Hair follicular keratinocyte (primary cell): ENCODE data around the gene DPH2. TPM values are rescaled to one million over a fixed set of nuclear protein-coding genes. Genes with fewer than 3 reads are reported as not detected.

Experiments used
- total RNA-seq: library from RNA; depleted of rRNA; stranded (reverse); fragments of >200 nt; gene quantifications from 2 replicates; pipeline ENCODE4 v1.2.3, GENCODE V29; 2015

DPH2 gene, protein sequence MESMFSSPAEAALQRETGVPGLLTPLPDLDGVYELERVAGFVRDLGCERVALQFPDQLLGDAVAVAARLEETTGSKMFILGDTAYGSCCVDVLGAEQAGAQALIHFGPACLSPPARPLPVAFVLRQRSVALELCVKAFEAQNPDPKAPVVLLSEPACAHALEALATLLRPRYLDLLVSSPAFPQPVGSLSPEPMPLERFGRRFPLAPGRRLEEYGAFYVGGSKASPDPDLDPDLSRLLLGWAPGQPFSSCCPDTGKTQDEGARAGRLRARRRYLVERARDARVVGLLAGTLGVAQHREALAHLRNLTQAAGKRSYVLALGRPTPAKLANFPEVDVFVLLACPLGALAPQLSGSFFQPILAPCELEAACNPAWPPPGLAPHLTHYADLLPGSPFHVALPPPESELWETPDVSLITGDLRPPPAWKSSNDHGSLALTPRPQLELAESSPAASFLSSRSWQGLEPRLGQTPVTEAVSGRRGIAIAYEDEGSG
- total RNA-seq, result 15.0 and 32.5 TPM in 2 replicates

DNA sequence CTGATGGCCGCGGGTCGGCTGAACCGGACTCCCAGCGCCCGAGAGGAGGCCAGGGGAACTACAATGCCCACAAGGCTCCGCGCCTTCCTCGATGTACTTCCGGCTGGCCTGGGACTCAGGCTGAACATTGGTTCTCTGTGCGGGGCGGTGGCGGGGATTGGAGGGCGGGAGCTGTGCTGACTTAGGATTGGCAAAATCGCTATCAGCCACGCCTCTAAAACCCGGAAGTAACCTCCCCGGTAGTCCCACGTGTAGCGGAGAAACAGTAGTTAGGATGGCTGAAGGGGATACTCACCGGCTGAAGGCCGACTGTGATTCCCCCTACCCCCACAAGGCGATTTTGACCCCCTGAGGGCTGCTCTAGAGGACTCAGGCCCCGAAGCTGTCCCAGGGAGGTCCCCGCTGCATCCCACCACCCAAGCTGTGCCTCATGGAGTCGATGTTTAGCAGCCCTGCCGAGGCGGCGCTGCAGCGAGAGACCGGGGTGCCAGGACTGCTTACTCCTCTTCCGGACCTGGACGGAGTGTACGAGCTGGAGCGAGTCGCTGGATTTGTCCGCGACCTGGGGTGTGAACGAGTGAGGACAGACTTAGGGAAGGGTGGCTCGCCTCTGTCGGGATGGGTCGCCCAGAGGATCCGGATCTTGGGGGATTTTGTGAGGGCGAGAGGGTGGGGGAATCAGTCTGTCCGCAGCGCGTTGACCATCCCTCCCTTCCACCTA, at the start of gene DPH2:
DPH2 (plus strand) TSS at position 265 of the 721 bp plus-strand sequence; CDS start at position 431, 166 bp downstream.

DNA sequence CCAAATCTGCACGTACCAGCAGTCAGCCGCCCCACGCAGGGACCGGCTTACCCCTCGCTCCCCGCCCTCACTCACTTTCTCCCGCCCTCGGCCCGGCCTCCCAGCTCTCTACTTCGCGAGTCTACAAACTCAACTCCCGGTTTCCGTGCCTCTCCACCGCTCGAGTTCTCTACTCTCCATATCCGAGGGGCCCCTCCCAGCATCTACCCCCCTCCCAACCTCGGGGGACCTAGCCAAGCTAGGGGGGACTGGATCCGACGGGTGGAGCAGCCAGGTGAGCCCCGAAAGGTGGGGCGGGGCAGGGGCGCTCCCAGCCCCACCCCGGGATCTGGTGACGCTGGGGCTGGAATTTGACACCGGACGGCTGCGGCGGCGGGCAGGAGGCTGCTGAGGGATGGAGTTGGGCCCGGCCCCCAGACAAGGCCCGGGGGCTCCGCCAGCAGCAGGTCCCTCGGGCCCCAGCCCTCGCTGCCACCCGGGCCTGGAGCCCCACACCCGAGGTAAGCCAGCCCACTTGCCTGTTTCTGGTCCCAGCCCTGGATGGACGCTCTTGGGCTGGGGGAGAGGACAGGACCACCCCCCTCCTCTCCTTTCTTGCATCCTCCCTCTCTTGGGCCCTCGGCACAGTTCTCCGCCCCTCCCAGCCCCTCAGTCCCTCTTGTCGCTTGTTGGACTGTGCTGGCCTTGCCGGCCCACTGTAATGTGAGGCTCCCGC, 36.3 kb upstream of the DPH2 start, which contains the start of gene ARTN:
ARTN (plus strand) TSS at position 416 of the 715 bp plus-strand sequence. CDS start 1,856 bp downstream, outside the sequence.

DNA sequence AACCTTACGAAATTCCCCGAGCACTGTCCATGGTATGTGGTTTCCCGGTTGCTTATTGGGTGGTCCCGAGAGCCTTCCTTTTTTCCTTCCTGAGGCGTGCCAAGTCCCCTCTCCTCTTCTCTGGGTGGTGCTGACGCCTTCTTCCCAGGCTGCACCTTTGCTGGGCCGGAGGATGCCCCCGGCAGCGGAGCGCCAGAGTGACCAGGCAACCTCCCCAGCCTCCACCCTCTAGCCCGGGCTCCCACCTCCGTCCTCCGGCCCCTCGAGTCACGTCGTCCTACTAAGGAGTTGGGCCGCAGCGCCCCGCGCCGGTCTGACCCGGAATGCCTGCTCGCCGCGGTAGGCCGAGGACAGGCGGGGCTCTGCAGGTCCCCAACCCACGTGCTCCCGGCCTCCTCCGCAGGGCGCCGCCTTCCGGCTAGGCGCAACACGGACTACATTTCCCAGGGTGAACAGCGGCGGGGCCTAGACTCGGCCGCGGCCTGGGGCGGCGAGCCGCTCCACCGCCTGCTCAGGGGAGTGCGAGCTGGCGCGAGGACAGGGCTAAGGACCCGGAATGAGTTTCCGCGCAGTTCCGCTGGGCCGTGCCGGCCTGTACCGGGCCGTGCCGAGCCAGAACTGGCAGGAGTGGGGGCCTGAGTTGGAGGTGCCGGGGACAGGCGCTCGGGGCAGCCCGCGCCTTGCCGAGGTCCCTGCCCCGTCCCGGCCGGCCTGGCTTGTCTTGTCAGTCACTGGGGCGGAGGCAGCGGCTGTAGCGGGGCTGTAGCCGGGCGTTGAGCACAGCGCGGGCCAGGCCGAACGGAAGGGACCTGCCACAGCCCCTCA, 23.4 kb upstream of the DPH2 start, which contains the start of gene IPO13:
IPO13 (plus strand) TSS at position 715 of the 825 bp plus-strand sequence. CDS start 651 bp downstream, outside the sequence.

GRCh38 chr1:43974443-43975248, 4.8 kb downstream of the DPH2 start, which contains the start of gene ATP6V0B:
TSS of gene ATP6V0B (plus strand) at chr1:43974960. CDS start at chr1:43975041, 81 bp downstream.

DNA sequence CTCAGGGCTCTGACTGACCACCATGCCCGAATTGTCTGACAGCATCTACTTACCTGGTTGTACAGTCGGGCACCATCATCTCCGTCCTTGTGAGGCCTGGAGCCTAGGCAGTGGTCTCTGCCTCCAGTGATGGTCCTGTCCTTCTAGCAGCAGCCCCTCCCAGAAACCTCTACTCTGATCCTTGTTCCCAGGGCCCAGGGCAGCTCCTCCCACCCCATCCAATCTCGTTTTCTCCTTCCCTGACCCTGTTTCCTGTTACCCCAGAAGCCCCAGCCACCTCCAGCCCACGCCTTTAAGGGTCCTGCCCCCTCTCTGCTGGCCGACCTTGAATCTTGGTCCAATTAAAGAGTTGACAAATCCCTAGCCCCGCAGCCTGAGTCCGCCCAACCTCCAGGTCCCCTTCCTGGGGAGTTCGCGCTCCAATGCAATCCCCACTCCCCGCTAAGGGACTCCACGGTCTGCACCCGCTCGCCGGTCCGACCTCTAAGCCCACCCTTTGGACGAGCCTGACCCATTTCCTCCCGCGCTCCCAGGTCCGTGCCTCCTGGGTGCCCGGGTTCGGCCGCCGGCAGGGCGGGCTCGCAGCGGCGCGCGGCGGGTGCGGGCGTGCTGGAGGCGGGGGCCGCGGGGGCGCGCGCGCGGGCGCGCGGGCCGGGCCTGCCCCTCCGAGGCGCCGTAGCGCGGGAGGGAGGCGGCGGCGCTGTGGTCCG, 8.9 kb downstream of the DPH2 start, which contains the start of gene B4GALT2:
B4GALT2 (plus strand) TSS at position 660 of the 710 bp plus-strand sequence. CDS start 1,951 bp downstream, outside the sequence.

DNA sequence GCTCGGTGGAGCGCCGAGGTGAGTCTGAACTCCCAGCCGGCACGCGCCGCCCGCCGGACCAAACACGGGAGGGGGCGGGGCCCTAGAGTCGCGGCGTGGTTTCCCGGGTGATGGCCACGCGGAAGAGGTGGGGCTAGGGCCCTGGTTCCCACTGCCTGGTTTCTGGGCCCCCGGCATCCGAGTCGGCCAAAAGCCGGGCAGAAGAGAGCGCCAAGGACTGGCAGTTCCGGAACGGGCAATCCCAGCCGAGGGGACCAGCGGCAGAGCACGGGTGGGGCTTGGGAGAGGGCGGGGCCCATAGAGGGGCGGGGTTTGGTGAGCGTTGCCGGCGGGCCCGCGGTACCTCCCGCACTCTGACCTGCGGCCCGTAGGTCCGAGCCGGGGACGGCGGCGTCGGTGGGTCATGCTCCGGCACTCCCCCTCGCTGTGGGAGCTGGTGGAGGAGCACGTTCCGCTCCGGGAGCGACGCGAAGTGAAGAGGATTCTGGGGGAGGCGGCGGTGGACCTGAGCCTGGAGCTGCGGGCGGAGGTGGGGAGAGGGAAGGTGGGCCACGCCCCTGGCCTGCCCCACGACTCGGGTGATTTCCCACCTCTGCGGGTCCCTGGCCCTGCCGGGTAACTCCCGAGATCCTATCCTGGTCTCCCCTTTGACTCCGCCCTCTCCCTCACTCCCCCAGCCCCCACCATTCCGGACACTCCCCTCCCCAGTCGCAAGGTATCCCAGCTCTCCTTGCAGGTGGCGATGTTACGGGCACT, 21.8 kb downstream of the DPH2 start, which contains the start of gene CCDC24:
CCDC24 (plus strand) TSS at position 124 of the 756 bp plus-strand sequence; CDS start at position 404, 280 bp downstream.

Other genes starting within 250 kb of the DPH2 start
- 133 and 139 TPM in 2 replicates for gene ARTN, start 36.2 kb upstream of the DPH2 start, total RNA-seq
- gene IPO13, start 23.1 kb upstream of the DPH2 start, total RNA-seq, result 26.2 and 33.2 TPM in 2 replicates
- 175 and 230 TPM in 2 replicates for gene ATP6V0B, start 5.0 kb downstream of the DPH2 start, total RNA-seq
- gene B4GALT2, start 9.2 kb downstream of the DPH2 start, total RNA-seq, result 135 and 155 TPM in 2 replicates
- 7.1 and 9.1 TPM in 2 replicates for gene CCDC24, start 21.6 kb downstream of the DPH2 start, total RNA-seq
- gene SLC6A9, start 61.5 kb downstream of the DPH2 start, total RNA-seq, result 9.1 and 12.0 TPM in 2 replicates
- gene KLF17, start 148.8 kb downstream of the DPH2 start, total RNA-seq, result not detected in 2 replicates
- not detected in 2 replicates for gene KLF18, start 171.6 kb downstream of the DPH2 start, total RNA-seq
- 21.0 and 31.6 TPM in 2 replicates for gene DMAP1, start 243.5 kb downstream of the DPH2 start, total RNA-seq